Prostate gland (tissue), 2 donors: Measurements from ENCODE around the gene UBE2R2.

Experiments used
- POLR2A ChIP-seq: fragments of 450-650 bp; IDR thresholded peaks from one replicate; pipeline ENCODE4 v1.6.1; 2016; ENCODE audit warnings: antibody characterized with exemption, mild to moderate bottlenecking
- TF ChIP-seq, protein P1 (sequence below), 4 experiments: fragments of 200-600 bp in 2 of 4; fragments of 450-650 bp in 2 of 4; sonication (generic) in 2 of 4; IDR thresholded peaks; 1 replicate in 3 of 4; 2 replicates in 1 of 4; pipeline ENCODE4 v1.5.1; 2016 to 2019; ENCODE audit warnings: antibody characterized with exemption in 4 of 4, mild to moderate bottlenecking in 2 of 4, moderate library complexity in 2 of 4

GRCh38 chr9:33795819-33796218 is 21.1 kb upstream of the UBE2R2 start:
- TF ChIP-seq POLR2A: no peak
- TF ChIP-seq, protein P1, sequence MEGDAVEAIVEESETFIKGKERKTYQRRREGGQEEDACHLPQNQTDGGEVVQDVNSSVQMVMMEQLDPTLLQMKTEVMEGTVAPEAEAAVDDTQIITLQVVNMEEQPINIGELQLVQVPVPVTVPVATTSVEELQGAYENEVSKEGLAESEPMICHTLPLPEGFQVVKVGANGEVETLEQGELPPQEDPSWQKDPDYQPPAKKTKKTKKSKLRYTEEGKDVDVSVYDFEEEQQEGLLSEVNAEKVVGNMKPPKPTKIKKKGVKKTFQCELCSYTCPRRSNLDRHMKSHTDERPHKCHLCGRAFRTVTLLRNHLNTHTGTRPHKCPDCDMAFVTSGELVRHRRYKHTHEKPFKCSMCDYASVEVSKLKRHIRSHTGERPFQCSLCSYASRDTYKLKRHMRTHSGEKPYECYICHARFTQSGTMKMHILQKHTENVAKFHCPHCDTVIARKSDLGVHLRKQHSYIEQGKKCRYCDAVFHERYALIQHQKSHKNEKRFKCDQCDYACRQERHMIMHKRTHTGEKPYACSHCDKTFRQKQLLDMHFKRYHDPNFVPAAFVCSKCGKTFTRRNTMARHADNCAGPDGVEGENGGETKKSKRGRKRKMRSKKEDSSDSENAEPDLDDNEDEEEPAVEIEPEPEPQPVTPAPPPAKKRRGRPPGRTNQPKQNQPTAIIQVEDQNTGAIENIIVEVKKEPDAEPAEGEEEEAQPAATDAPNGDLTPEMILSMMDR (IDR thresholded peaks at IDR 0.05): no peak
